Calu3 (cell line): ENCODE data around the gene FAM20C. TPM values are rescaled to one million over a fixed set of nuclear protein-coding genes. Genes with fewer than 3 reads are reported as not detected.

Source experiments
- BruUV-seq: library from RNA; stranded (reverse); fragments of 400-500 nt; replicated peaks from 2 replicates; lab custom pipeline; 2021; lab: Mats Ljungman, UMichigan
- CTCF ChIA-PET: fragments of 300-600 bp; sonication (Branson Sonifier 250); formaldehyde crosslinking; loops from one replicate; lab custom pipeline; 2022; ENCODE audit warnings: antibody characterized with exemption; lab: Charles Lee
- DNase-seq: peaks from one replicate; pipeline ENCODE4 v3.0.0; 2022
- H3K27ac Mint-ChIP-seq: one replicate; pipeline ENCODE4 v1.8.0; 2022; ENCODE audit warnings: mixed read lengths; ENCODE audit not compliant: unreplicated experiment
- H3K27me3 Mint-ChIP-seq: one replicate; pipeline ENCODE4 v1.8.0; 2022; ENCODE audit warnings: mixed read lengths; ENCODE audit not compliant: unreplicated experiment
- H3K36me3 Mint-ChIP-seq: one replicate; pipeline ENCODE4 v1.8.0; 2022; ENCODE audit warnings: mild to moderate bottlenecking, moderate library complexity, mixed read lengths; ENCODE audit not compliant: insufficient read depth, unreplicated experiment
- H3K4me1 Mint-ChIP-seq: one replicate; pipeline ENCODE4 v1.8.0; 2022; ENCODE audit warnings: mild to moderate bottlenecking, low read depth, mixed read lengths; ENCODE audit not compliant: unreplicated experiment
- H3K4me3 Mint-ChIP-seq: one replicate; pipeline ENCODE4 v1.8.0; 2022; ENCODE audit warnings: mild to moderate bottlenecking, low read depth, moderate library complexity, mixed read lengths; ENCODE audit not compliant: unreplicated experiment
- H3K9me3 Mint-ChIP-seq: one replicate; pipeline ENCODE4 v1.8.0; 2022; ENCODE audit warnings: low read depth, mixed read lengths; ENCODE audit not compliant: unreplicated experiment
- intact Hi-C: fragments of 100-400 bp; cut with micrococcal nuclease; formaldehyde crosslinking; loops from one replicate; pipeline ENCODE4 v1.10.0; 2022; ENCODE audit not compliant: unreplicated experiment
- total RNA-seq: library from RNA; stranded (reverse); gene quantifications from 2 replicates; pipeline ENCODE4 v1.2.3, GENCODE V29; 2022
- TF ChIP-seq, protein P1 (sequence below): fragments of 200-600 bp; IDR thresholded peaks from one replicate; pipeline ENCODE4 v1.8.0; 2022; ENCODE audit warnings: antibody characterized with exemption; ENCODE audit not compliant: unreplicated experiment

FAM20C gene
- total RNA-seq, 1 experiment from 2014 or later: 9.1 TPM

DNA sequence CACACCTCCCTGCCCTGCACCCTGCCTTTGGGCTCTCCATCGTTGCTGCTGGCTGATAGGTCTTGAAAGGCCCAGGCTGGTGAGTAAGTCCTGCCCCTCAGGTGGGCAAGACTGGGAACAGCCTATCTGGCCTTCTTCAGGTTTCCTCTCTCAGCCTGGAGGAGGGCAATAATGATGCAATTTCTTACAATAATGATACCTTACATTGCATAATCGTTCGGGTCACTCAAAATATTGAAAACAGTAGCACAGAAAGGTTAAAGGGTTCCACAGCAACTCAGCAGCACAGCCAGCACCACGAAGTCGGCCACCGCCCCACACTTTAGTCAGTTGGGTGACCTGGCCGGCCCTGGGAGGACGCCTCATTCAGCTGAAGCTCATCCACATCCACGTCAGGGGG, 16.0 kb upstream of the FAM20C start:
- no TSS peak for BruUV-seq
- Mint-ChIP-seq H3K4me3 (no peak overlapping the region), H3K27ac (no peak overlapping the region), H3K9me3 (no peaks in the 10 kb centered on the region), H3K4me1 (no peaks in the 10 kb centered on the region), H3K36me3 (peaks cover 5% of the 10 kb centered on the region), H3K27me3 (peaks cover 70% of the 10 kb centered on the region)
- intact Hi-C loops: no loop called here
- no peak for DNase-seq
- TF ChIP-seq, protein P1, sequence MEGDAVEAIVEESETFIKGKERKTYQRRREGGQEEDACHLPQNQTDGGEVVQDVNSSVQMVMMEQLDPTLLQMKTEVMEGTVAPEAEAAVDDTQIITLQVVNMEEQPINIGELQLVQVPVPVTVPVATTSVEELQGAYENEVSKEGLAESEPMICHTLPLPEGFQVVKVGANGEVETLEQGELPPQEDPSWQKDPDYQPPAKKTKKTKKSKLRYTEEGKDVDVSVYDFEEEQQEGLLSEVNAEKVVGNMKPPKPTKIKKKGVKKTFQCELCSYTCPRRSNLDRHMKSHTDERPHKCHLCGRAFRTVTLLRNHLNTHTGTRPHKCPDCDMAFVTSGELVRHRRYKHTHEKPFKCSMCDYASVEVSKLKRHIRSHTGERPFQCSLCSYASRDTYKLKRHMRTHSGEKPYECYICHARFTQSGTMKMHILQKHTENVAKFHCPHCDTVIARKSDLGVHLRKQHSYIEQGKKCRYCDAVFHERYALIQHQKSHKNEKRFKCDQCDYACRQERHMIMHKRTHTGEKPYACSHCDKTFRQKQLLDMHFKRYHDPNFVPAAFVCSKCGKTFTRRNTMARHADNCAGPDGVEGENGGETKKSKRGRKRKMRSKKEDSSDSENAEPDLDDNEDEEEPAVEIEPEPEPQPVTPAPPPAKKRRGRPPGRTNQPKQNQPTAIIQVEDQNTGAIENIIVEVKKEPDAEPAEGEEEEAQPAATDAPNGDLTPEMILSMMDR: no peak
- CTCF ChIA-PET: interaction anchor here (0.6 kb wide), 2 partner anchors 12 to 649 kb away, joined by 3 read pairs; no protein-coding TSS in a partner anchor

DNA sequence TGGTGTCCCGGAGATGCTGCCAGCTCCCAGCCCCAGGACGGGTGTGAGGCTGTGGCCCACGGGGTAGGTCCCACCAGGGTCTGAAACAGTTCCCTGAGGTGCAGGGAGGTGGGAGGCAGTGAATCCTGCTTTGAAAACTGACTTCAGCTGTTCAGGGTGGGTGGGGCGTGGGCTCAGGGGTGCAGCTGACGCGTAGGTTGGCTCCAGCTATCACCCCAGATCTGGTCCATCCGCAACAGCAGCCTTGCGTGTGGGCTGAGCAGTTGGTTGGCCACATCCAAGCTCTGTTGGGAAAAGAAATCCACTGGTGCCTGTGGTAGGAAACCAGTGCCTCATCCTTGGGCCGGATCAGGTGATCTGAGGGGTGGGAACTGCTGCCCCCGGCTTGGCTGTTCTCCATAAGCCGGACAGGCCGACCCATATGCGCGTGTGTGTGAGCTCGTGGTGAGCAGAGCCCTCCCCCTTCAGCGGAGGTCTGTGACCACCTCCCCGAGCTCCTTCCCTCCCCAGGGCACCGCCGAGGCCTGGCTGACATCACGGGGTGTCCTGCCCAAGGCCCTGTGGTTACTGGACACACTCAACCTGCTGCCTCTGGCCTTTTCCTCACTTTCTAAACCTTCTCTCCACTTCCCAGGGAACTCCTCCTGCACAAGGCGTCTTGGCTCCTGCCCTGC, 15.4 kb upstream of the FAM20C start:
- BruUV-seq: no TSS peak

DNA sequence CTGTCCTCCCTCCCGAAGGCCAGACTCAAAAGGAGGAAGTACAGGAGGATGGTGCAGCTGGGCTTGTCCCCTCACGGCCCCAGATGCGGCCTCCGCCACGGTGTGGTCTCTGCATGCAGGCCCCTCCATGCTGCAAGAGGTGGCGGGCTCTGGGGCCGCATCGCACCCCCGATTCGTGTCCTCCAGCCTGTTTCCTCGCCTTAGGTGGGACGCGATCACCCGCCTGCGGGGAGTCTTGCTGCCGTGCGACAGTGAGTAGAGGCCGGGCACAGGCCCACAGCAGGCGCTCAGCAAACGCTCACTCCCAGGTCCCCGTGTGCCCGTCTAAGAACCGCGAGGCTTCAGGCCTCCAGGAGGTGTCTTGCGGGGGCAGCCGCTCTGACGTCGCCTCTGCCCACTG, 13.9 kb upstream of the FAM20C start:
- H3K27me3 Mint-ChIP-seq: peaks cover 70% of the 10 kb centered on the region

More for the DNA sequence above, 15.4 kb upstream of the FAM20C start:
- Mint-ChIP-seq H3K4me3 (no peak overlapping the region), H3K9me3 (no peaks in the 10 kb centered on the region), H3K4me1 (no peaks in the 10 kb centered on the region), H3K27me3 (peaks cover 70% of the 10 kb centered on the region), H3K36me3 (peaks cover 5% of the 10 kb centered on the region), H3K27ac (no peak overlapping the region)
- intact Hi-C loops: no loop called here
- TF ChIP-seq, protein P1: no peak
- DNase-seq: no peak
- CTCF ChIA-PET: interaction anchor here (0.5 to 0.6 kb wide), 3 partner anchors 11 to 648 kb away, joined by 3 to 4 read pairs (median 3); no protein-coding TSS in a partner anchor

DNA sequence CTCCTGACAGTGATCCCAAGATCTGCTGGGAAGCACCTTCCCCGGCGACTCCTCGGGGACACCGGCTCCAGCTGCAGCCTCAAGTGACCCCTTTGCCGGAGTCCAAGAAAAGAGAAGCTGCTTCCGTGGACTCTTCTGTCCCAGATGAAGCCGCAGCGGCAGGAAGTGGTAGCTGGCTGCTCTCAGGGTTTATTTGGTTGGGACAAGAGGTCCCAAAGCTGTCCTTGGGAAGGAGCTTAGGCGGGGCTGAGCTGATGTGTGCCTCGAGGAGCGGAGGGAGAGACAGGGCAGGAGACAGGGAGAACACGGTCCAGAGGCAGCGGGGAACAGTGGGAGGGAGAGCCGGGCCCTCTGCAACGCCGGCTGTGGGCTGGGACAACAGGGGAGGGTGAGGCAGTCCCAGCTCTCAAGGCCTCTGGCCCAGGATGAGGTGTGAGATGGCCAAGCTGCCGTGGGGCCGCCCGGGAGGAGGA, 13.1 kb upstream of the FAM20C start:
- no peak overlapping the region for H3K4me3 Mint-ChIP-seq
- H3K4me1 Mint-ChIP-seq: no peaks in the 10 kb centered on the region
- no peak overlapping the region for H3K27ac Mint-ChIP-seq
- CTCF ChIA-PET: interaction anchor here (0.7 kb wide), 1 partner anchor 9 kb away, joined by 3 read pairs; no protein-coding TSS in a partner anchor
- TF ChIP-seq, protein P1: no peak
- no peaks in the 10 kb centered on the region for H3K9me3 Mint-ChIP-seq
- no TSS peak for BruUV-seq
- H3K27me3 Mint-ChIP-seq: peaks cover 72% of the 10 kb centered on the region
- DNase-seq: no peak
- H3K36me3 Mint-ChIP-seq: peaks cover 5% of the 10 kb centered on the region
- intact Hi-C loops: no loop called here

More for the DNA sequence above, 13.9 kb upstream of the FAM20C start:
- TF ChIP-seq, protein P1: no peak
- DNase-seq: no peak
- Mint-ChIP-seq H3K4me1 (no peaks in the 10 kb centered on the region), H3K4me3 (no peak overlapping the region), H3K9me3 (no peaks in the 10 kb centered on the region), H3K36me3 (peaks cover 5% of the 10 kb centered on the region), H3K27ac (no peak overlapping the region)
- CTCF ChIA-PET: no interaction called here
- no TSS peak for BruUV-seq
- intact Hi-C loops: no loop called here
